Activated T-cell treated with anti-CD3 and anti-CD28 coated beads for 1 hour (primary cell): Measurements from ENCODE around the gene IL15RA.
"Not testable (repeated sequence)": the region's sequence is repeated elsewhere in the genome, so short reads cannot be mapped to it uniquely, and the experiment has no call there.

ENCODE experiments used
- DNase-seq: peaks from one replicate; pipeline ENCODE4 v3.0.0-alpha.2; 2020; ENCODE audit warnings: low read depth

The IL15RA gene

DNA sequence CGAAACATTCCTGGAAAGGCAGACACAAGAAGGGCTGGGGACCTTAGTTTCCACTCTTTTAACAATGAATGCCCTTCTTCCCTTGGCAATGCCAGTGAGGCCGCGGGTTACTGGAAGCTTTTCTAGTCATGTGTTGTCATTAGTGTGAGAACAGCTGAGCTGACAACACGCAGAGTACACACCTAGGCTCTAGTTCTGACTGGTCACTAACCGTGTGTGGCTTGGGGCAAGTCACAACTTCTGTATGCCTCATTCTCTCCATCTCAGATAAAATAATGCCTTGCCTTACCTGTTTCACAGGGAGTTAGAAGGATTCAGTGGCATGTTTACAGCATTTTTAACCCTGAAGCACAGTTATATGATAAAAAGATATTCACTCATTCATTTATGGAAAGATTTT is 55.6 kb downstream of the IL15RA start:
- DNase-seq: no peak

DNA sequence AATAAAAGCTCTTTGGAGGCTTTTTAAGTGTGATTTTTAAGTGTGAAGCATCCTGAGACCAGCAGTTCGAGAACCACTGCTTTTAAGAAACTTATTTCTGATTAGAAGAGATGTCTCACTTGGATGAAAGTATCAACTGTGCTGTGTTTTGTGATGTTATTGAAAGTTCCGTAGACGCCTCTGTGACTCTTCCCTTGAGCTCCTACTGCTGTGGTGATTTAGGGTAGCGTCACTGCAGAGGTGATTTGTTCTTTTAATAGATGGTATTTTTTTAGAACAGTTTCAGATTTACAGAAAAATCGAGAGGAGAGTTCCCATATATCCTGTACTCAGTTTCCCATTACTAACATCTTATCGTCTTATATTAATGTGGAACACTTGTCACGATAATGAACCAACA is 57.8 kb downstream of the IL15RA start:
- no peak for DNase-seq

DNA sequence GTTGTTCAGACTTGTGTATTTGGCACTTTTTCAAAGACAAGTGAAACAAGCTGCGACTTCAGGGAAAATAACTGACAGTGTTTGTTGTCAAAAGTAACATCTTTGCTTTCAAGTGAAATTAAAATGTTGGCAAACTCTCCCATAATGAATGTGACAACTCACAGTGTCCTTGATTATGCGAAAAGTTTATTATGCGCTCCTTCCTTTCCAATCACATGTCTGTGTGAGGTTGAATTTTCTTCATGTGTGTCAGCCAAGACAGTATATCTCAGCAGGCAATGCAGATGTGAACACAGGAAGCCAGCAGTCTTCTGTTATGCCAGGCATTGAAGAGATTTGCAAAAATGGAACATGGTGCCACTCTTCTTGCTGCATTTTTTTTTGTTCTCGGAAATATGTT is 58.6 kb downstream of the IL15RA start:
- DNase-seq: no peak

DNA sequence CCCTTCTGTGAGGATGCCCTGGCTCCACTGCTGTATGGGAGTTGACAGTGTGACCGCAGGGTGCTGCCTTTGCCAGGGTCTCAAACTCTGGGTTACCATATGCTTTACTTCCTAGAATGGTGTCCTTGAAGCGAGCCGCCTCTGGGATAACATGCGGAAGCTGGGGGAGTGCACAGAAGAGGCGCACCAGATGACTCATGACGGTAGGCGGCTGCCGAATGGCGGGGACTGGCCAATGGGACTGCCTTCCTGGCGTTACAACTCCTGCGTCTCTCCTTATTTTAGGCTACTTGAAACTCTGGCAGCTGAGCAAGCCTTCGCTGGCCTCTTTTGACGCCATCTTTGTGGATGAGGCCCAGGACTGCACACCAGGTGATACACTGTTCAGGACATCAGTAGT is 60.0 kb downstream of the IL15RA start:
- DNase-seq: no peak

DNA sequence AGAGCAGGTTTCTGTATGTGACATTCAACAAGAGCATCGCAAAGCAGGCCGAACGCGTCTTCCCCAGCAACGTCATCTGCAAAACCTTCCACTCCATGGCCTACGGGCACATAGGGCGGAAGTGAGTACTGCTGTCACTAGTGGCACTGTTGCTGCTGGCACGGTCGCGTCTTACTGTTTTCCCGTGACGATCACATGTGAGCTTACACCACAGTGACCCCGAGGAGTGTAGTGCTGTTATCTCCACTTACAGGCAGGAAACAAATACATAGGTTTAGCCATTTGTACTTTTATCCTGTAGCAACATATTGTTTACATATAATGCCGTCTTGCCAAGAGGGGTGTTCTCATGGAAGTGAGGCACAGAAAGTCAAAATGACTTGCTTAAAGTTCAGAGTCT is 61.9 kb downstream of the IL15RA start:
- no peak for DNase-seq

DNA sequence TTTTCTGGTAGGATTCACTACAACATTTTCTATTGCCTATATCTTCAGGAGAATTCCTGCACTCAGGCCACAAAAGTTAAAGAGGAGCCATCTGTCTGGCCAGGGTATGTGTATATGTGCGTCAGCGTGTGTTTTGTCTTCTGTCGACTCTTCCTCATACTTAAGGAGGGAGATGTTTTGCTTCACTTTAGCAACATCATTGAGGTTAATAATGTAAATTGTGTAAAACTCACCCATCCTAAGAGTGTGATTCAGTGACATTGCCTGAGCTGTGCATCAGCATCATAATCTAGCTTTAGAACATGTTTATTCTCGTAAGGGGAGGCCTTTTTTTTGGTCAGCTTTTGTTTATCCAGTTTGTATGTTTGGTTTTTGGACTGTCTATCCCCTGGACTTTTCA is 63.6 kb downstream of the IL15RA start:
- no peak for DNase-seq

DNA sequence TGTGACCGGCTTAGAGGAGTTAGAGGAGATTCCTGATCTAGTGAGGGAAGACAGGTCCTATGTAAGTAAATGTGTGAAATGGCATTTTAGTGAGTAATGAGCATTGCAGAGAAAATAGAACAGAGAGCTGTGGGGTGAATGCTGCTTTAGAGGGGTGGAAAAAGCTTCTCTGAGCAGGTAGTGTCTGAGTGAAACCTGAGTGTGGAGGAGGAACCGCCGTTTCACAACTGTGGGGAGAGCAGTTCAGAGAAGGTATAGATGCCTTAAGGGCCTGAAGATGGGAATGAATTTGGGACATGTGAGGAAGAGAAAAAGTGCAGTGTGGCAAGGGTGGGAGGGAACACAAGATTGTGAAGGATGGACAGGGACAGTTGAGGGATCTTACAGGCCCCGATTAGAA is 65.7 kb downstream of the IL15RA start:
- DNase-seq: no peak

DNA sequence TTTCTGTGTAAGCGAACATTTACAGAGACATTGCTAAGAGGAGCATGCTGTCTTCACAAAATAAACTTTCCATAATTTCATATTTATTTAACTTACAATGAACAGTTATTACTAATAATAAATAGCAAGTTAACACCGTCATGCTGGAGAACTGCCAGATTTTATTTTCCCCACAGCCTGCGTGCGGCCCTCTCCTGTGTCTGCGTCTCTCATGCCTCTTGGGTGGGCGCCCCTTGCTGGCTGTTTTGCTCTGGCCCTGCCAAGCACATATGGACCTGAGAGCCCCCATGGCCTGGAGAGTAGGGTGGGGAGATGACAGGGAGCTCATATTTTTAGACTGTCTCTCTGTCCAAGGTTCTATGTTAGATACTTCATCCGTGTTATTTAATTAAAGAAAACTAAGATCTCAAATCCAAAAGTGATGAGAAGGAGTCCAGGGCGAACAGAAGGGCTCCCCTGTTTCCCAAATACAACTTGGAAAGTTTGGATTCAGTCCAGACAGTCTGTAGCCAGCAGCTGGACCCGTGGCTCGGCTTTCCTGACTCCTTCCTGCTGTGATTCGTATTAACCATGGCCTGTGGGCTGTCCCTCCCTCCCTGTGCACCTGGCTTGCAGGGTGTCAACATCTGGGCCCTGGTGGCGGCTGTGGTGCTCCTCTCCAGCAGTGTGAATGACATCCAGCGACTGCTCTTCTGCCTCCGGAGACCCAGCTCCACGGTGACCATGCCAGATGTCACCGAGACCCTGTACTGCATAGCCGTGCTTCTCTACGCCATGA is 66.8 kb downstream of the IL15RA start:
- no peak for DNase-seq

DNA sequence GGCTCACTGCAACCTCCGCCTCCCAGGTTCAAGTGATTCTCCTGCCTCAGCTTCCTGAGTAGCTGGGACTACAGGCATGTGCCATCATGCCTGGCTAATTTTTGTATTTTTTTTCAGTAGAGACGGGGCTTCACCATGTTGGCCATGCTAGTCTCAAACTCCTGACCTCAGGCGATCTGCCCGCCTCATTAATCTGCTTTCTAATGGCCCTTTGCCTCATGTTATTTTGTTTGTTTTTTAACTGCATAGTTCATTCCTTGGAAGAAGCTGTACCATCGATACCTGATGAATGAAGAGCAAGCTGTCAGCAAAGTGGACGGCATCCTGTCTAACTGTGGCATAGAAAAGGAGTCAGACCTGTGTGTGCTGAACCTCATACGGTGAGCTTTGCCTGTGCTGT is 68.7 kb downstream of the IL15RA start:
- DNase-seq: not testable (repeated sequence)

DNA sequence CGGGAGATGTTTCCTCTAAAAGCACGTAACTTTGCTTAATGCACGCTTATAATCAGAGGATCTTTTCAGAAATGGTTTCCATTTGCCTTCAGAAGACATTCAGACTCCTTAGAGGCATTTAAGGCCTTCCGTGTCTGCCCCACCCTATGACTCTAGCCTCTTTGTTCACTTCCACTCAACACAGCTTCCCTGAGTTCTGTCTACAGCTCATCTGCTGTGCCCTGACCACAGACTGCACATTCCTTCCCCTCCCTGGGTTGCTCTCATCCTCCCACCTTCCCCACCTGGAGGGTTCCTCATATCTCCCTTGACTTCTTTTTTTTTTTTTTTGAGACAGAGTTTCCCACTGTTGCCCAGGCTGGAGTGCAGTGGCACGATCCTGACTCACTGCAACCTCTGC is 70.7 kb downstream of the IL15RA start:
- DNase-seq: no peak

DNA sequence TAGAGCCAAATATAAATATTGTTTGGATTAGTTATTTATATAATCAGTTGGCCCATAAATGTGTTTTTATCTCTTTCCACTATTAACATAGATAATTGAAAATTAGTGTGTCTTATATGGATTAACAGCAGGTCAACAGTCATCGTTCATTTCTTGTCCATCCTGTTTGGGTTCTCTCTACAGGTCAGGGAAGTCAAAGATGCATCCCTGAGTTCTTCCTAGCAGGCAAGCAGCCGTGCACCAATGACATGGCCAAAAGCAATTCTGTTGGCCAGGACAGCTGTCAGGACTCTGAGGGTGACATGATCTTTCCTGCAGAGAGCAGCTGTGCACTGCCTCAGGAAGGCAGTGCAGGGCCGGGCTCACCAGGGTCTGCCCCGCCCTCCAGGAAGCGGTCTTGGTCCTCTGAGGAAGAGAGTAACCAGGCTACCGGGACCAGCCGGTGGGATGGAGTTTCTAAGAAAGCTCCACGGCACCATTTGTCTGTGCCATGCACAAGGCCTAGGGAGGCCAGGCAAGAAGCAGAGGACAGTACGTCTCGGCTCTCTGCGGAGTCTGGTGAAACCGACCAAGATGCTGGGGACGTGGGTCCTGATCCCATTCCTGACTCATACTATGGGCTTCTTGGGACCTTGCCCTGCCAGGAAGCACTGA is 71.4 kb downstream of the IL15RA start:
- no peak for DNase-seq

DNA sequence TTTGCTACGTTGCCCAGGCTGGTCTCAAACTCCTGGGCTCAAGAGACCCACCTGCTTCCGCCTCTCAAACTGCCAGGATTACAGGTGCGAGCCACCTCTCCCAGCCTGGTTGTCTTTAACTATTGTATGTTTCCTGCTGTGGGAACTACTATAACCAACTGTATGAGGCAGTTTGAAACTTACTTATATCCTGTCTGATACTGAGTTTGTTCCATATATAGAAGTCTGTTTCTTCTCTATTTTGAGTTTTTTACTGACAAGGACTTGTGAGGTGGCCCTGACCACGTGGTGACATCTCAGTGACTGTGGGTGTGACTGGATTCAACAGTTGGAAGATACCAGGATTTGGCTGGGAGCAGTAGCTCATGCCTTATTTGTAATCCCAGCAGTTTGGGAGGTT is 73.1 kb downstream of the IL15RA start:
- DNase-seq: no peak

DNA sequence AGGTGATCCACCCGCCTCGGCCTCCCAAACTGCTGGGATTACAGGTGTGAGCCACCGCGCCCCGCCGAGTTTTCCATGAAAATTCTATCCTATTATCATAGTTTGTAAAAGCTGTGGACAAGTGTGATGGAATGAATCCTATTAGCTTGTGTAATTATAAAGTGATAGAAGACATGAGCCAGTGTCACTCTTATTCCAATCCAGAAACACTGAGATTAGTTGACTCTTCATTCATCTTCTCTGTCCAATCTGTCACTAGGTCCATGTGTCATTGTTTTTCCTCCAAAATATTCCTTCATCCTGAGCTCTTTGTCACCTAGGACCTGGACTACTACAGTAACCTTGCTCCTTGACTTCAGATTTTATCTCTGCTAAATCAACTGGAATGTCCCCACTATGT is 73.8 kb downstream of the IL15RA start:
- no peak for DNase-seq

DNA sequence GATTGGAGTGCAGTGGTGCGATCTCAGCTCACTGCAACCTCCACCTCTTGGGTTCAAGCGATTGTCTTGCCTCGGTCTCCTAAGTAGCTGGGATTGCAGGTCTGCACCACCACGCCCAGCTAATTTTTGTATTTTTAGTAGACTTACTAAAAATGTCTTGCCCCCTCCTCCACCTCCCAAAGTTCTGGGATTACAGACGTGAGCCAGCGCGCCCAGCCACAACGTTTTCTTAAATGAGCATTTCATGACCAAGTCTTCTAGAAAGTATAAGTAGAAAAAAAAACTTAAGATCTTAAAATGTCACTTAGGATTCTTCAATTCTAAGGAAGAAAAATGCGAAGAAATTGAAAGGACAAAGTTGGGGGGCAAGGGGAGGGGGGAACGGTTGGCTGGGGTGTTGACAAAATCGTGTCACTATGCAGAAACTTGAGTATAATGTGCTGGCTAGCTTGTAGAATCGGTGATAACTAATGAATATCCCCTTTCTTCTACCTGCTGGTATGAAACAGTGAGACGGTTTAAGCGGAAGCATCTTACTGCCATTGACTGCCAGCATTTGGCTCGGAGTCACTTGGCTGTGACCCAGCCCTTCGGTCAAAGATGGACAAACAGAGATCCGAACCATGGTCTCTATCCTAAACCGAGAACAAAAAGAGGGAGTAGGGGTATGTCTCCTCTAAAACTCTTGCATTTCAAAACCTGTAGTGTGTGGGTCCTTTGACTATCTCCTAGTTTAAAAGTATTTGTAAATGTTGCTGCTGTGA is 74.7 kb downstream of the IL15RA start:
- no peak for DNase-seq
